PFSK-1 (cell line): ENCODE measurements around the gene RFTN1.

ENCODE experiments used
- FOXP2 ChIP-seq: optimal IDR thresholded peaks from 2 replicates; pipeline ENCODE3; 2011; ENCODE audit warnings: borderline replicate concordance, control low read depth, inconsistent platforms; ENCODE audit not compliant: insufficient read depth; ENCODE audit errors: extremely low read length, extremely low read depth
- POLR2AphosphoS5 ChIP-seq: IDR thresholded peaks from 2 replicates; pipeline ENCODE4 v1.6.1; 2012; ENCODE audit warnings: low read depth, mild to moderate bottlenecking, control low read depth, low read length, moderate library complexity
- REST ChIP-seq, 2 experiments: IDR thresholded peaks; 2 replicates each; pipeline versions ENCODE4 v1.6.1 to v1.8.0; 2011 to 2012; ENCODE audit warnings: low read depth in 2 of 2, low read length in 2 of 2, control low read depth in 1 of 2, inconsistent platforms in 1 of 2, mild to moderate bottlenecking in 1 of 2, moderate library complexity in 1 of 2; ENCODE audit not compliant: insufficient read depth in 1 of 2
- SIN3A ChIP-seq: IDR thresholded peaks from 2 replicates; pipeline ENCODE4 v1.6.1; 2012; ENCODE audit warnings: mild to moderate bottlenecking, low read length, moderate library complexity, borderline replicate concordance; ENCODE audit not compliant: insufficient read depth
- TAF1 ChIP-seq: IDR thresholded peaks from 2 replicates; pipeline ENCODE4 v1.6.1; 2012; ENCODE audit warnings: low read length, control low read depth, borderline replicate concordance; ENCODE audit not compliant: insufficient read depth

RFTN1 gene

DNA sequence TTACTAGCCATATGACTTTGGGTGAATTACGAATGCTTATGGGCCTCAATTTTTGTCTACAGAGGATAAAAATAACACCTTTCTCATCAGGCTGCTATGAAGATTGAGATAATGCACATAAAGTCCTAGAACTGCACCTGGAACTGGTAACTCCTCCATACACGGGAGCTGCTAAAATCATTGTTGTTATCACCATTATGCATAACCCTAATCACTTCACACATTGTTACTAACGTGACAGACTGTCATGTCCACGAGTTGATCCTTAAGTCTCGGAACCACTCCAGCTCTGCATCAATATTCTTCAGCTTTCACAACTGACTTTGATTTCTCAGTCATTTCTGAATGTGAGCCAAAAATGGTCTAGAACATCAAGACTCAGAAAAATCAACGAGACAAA is 64.1 kb downstream of the RFTN1 start:
- TF ChIP-seq REST (IDR thresholded peaks at IDR 0.05; ENCODE audit: insufficient read depth in 1 of 2, low read depth in 2 of 2, low read length in 2 of 2) (no peak), TAF1 (no peak), FOXP2 (no peak), SIN3A (no peak)

DNA sequence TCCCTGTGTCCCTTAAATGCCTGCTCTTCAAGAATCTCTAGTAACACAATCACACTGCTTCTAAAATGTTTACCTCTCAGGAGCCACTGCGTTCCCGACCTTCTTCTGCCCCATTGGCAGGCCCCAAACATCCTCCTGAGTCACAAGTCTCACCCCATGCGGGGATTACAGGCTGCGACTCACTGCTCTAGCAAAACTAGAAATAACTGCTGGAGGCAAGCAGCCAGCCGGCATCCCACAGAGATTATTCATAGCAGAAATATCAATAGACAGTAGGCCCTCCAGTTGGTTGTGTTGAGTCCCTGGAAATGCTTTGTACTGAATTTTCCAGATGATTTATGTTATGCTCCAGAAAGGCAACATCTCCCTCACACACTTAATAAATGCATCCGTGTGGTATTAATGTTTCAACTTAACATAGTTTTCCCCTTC is 64.8 kb downstream of the RFTN1 start:
- no peak for TF ChIP-seq REST (IDR thresholded peaks at IDR 0.05; ENCODE audit: insufficient read depth in 1 of 2, low read depth in 2 of 2, low read length in 2 of 2)
- no peak for TF ChIP-seq TAF1
- TF ChIP-seq FOXP2: no peak
- no peak for TF ChIP-seq SIN3A

DNA sequence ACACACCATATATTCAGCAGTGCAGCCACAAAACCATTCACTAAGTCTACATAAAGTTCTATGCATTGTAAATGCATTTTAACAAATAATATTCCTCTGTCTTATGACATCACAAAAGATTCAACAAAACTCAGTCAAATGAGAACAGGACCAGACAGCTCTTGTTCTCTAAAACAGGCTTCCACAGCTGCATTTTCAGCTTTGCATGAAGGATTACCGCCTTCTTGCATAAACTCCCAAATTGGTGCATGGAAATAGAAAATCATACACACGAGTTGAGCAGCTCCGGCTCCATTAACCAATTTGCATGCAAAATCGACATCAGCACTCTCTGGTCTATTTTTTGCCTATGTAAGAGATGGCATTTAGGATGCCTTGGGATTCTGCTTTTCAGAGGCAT is 66.4 kb downstream of the RFTN1 start:
- TF ChIP-seq FOXP2 (no peak), REST (IDR thresholded peaks at IDR 0.05; ENCODE audit: insufficient read depth in 1 of 2, low read depth in 2 of 2, low read length in 2 of 2) (no peak), POLR2AphosphoS5 (no peak), SIN3A (no peak), TAF1 (no peak)

DNA sequence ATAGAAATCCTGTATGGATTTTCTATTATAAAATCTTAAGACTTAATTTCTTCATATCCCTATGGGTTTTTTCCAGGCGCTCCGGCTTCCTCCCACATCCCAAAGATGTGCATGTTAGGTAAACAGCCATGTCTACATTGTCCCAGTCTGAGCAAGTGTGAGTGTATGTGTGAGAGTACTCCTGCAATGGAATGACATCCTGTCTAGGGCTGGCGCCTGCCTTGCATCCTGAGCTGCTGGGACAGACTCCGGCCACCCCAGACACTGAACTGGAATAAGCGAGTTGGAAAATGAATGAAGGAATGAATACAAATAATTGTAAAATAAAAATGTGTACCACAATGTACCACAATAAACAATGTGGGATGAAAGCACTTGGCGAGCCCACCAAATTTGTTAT is 69.2 kb downstream of the RFTN1 start:
- TF ChIP-seq SIN3A (no peak), TAF1 (no peak), POLR2AphosphoS5 (no peak), REST (IDR thresholded peaks at IDR 0.05; ENCODE audit: insufficient read depth in 1 of 2, low read depth in 2 of 2, low read length in 2 of 2) (no peak), FOXP2 (no peak)

DNA sequence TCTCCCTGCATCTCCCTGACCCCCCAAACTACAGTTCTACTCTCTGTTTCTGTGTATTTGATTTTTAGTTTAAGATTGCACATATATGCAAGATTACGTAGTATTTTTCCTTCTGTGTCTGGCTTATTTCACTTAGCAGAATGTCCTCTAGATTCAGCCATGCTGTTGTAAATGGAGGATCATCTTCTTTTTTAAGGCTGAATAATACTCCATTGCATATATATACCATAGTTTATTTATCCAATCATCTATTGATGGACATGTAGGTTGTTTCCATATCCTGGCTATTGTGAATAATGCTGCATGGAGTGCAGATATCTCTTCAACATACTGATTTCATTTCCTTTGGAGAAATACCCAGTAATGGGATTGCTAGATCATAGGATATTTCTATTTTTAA is 70.8 kb downstream of the RFTN1 start:
- TF ChIP-seq POLR2AphosphoS5: no peak
- TF ChIP-seq REST (IDR thresholded peaks at IDR 0.05; ENCODE audit: insufficient read depth in 1 of 2, low read depth in 2 of 2, low read length in 2 of 2): no peak
